HG03108 (cell line): Measurements from ENCODE around the gene RBKS.
"Not testable (repeated sequence)": the region's sequence is repeated elsewhere in the genome, so short reads cannot be mapped to it uniquely, and the experiment has no call there.

Experiments
- ATAC-seq: cut with Tn5 transposase; IDR thresholded peaks from one replicate; pipeline ENCODE4 v1.9.1; 2021; ENCODE audit warnings: moderate library complexity; ENCODE audit not compliant: unreplicated experiment

Gene RBKS

GRCh38 chr2:27875089-27875881 is 14.9 kb downstream of the RBKS start:
- ATAC-seq, result no peak

- no peak for ATAC-seq
These were observed 17.1 kb downstream of the RBKS start for GRCh38 chr2:27873091-27873490.

GRCh38 chr2:27871802-27872201 is 18.4 kb downstream of the RBKS start:
- ATAC-seq, result no peak

GRCh38 chr2:27870724-27871123 is 19.5 kb downstream of the RBKS start:
- no peak for ATAC-seq

GRCh38 chr2:27869763-27870162 is 20.4 kb downstream of the RBKS start:
- no peak for ATAC-seq

GRCh38 chr2:27866237-27866636 is 23.9 kb downstream of the RBKS start:
- ATAC-seq, result no peak

GRCh38 chr2:27863955-27864354 is 26.2 kb downstream of the RBKS start:
- not testable (repeated sequence) for ATAC-seq

- no peak for ATAC-seq
These were observed 27.0 kb downstream of the RBKS start for GRCh38 chr2:27863146-27863545.

- ATAC-seq, result no peak
These were observed 30.1 kb downstream of the RBKS start for GRCh38 chr2:27860111-27860510.

GRCh38 chr2:27857417-27858172 is 32.6 kb downstream of the RBKS start:
- no peak for ATAC-seq

- no peak for ATAC-seq
These were observed 33.2 kb downstream of the RBKS start for GRCh38 chr2:27856956-27857355.

- no peak for ATAC-seq
These were observed 33.8 kb downstream of the RBKS start for GRCh38 chr2:27856386-27856785.

GRCh38 chr2:27855476-27855875 is 34.7 kb downstream of the RBKS start:
- no peak for ATAC-seq

- no peak for ATAC-seq
These were observed 35.8 kb downstream of the RBKS start for GRCh38 chr2:27854229-27854862.

GRCh38 chr2:27852691-27853090 is 37.5 kb downstream of the RBKS start:
- no peak for ATAC-seq

- no peak for ATAC-seq
These were observed 40.5 kb downstream of the RBKS start for GRCh38 chr2:27849558-27850205.

GRCh38 chr2:27847333-27847732 is 42.9 kb downstream of the RBKS start:
- no peak for ATAC-seq

- ATAC-seq, result no peak
These were observed 45.3 kb downstream of the RBKS start for GRCh38 chr2:27844821-27845255.

- no peak for ATAC-seq
These were observed 46.2 kb downstream of the RBKS start for GRCh38 chr2:27843992-27844391.

- no peak for ATAC-seq
These were observed 47.3 kb downstream of the RBKS start for GRCh38 chr2:27842894-27843293.

- no peak for ATAC-seq
These were observed 51.1 kb downstream of the RBKS start for GRCh38 chr2:27839022-27839618.
